ENCODE data around the gene CEP192.

GRCh38 chr18:12943215-12943614 is 47.9 kb upstream of the CEP192 start:
- TF ChIP-seq CTCF (IDR thresholded peaks at IDR 0.05 in 4 of 5, conservative IDR thresholded peaks at IDR 0.05 in 1 of 5) (no peak), POLR2A (IDR thresholded peaks at IDR 0.05) (no peak)

Data from gastrocnemius medialis (tissue), 4 donors.